HepG2 (cell line): ENCODE measurements around the gene GBA2. TPM values are rescaled to one million over a fixed set of nuclear protein-coding genes. Genes with fewer than 3 reads are reported as not detected.

Experiments used
- ATAC-seq: fragments of 200-7000 bp; cut with Tn5 transposase; 3 replicates; pipeline ENCODE4 v1.9.1; 2020; ENCODE audit warnings: mild to moderate bottlenecking, moderate library complexity
- BruUV-seq: library from RNA; stranded (reverse); fragments of 400-500 nt; replicated peaks from 2 replicates; lab custom pipeline; 2021; lab: Mats Ljungman, UMichigan
- CTCF ChIA-PET: fragments of 300-600 bp; formaldehyde crosslinking; extraction: SDS; loops from one replicate; lab custom pipeline; 2021; ENCODE audit warnings: low total read pairs, inconsistent platforms, low intra/inter-chr PET ratio; lab: Yijun Ruan, JAX
- POLR2A ChIA-PET: fragments of 350-600 bp; sonication (Branson Sonifier 250); formaldehyde crosslinking; loops from one replicate; lab custom pipeline; 2020; ENCODE audit warnings: antibody characterized with exemption, inconsistent platforms; lab: Yijun Ruan, JAX
- DNase-seq: peaks from one replicate; pipeline ENCODE4 v3.0.0-alpha.2; 2015; ENCODE audit warnings: low spot score
- FAIRE-seq: peaks from 3 replicates; lab custom pipeline; 2011; peaks lifted over from hg19 to GRCh38; lab: Jason Lieb, UNC
- H2AFZ ChIP-seq: one replicate; pipeline ENCODE4 v1.6.1; 2011; ENCODE audit warnings: low read length, inconsistent platforms
- H3K27ac ChIP-seq: fragments of 300-600 bp; 3 replicates; pipeline ENCODE4 v1.8.0; 2011; ENCODE audit warnings: mixed run types, mild to moderate bottlenecking, mixed read lengths, low read length, inconsistent platforms; ENCODE audit not compliant: insufficient read depth; ENCODE audit errors: extremely low read length
- H3K27me3 ChIP-seq, 2 experiments: fragments of 200-600 bp in 1 of 2; 2 replicates in 1 of 2; 3 replicates in 1 of 2; pipeline versions ENCODE4 v1.6.0 to v1.8.0; 2011; ENCODE audit warnings: low read length in 2 of 2, mild to moderate bottlenecking in 2 of 2, moderate library complexity in 2 of 2, inconsistent platforms in 1 of 2; ENCODE audit not compliant: insufficient read depth in 2 of 2, control insufficient read depth in 1 of 2
- H3K36me3 ChIP-seq, 2 experiments: fragments of 200-600 bp in 1 of 2; replicated peaks in 1 of 2; 2 replicates in 1 of 2; 3 replicates in 1 of 2; pipeline versions ENCODE4 v1.5.1 to v1.8.0; 2011; ENCODE audit warnings: low read length in 2 of 2, inconsistent platforms in 1 of 2; ENCODE audit not compliant: insufficient read depth in 2 of 2, control insufficient read depth in 1 of 2
- H3K4me1 ChIP-seq: 2 replicates; pipeline ENCODE4 v1.5.1; 2012; ENCODE audit warnings: low read length, inconsistent platforms; ENCODE audit not compliant: insufficient read depth
- H3K4me2 ChIP-seq: 2 replicates; pipeline ENCODE4 v1.6.0; 2011; ENCODE audit warnings: low read depth, low read length, inconsistent platforms
- H3K4me3 ChIP-seq, 3 experiments: fragments of 200-600 bp in 1 of 3; sonication (generic), shearing (Covaris generic) in 1 of 3; replicated peaks in 1 of 3; 2 replicates each; pipeline ENCODE4 v1.5.1; 2011 to 2016; ENCODE audit warnings: low read length in 3 of 3, inconsistent platforms in 2 of 3, low read depth in 2 of 3, mild to moderate bottlenecking in 2 of 3, control low read depth in 1 of 3, mixed read lengths in 1 of 3; ENCODE audit not compliant: insufficient read depth in 1 of 3
- H3K79me2 ChIP-seq: one replicate; pipeline ENCODE4 v1.6.1; 2011; ENCODE audit warnings: low read length, inconsistent platforms; ENCODE audit not compliant: insufficient read depth
- H3K9ac ChIP-seq: 2 replicates; pipeline ENCODE4 v1.6.0; 2011; ENCODE audit warnings: mild to moderate bottlenecking, low read depth, low read length, inconsistent platforms; ENCODE audit not compliant: insufficient read depth
- H3K9me3 ChIP-seq: 2 replicates; pipeline ENCODE4 v1.5.1; 2012; ENCODE audit warnings: mild to moderate bottlenecking, low read length
- H4K20me1 ChIP-seq: 2 replicates; pipeline ENCODE4 v1.6.0; 2011; ENCODE audit warnings: inconsistent platforms, mild to moderate bottlenecking, low read length, moderate library complexity; ENCODE audit not compliant: insufficient read depth
- KDM2A ChIP-seq: sonication (generic); formaldehyde crosslinking; IDR thresholded peaks from 2 replicates; pipeline ENCODE4 v1.4.0; 2020; ENCODE audit warnings: low read depth, missing genetic modification reagents, borderline replicate concordance
- SALL1 ChIP-seq: sonication (generic); formaldehyde crosslinking; IDR thresholded peaks from 2 replicates; pipeline ENCODE4 v1.8.0; 2022; ENCODE audit warnings: mild to moderate bottlenecking, missing genetic modification reagents
- ZEB1 ChIP-seq: IDR thresholded peaks from 2 replicates; pipeline ENCODE4 v1.6.1; 2012; ENCODE audit warnings: mild to moderate bottlenecking, low read depth, inconsistent platforms; ENCODE audit not compliant: insufficient replicate concordance
- ZNF296 ChIP-seq: sonication (generic); formaldehyde crosslinking; conservative IDR thresholded peaks from 2 replicates; pipeline ENCODE4 v1.5.0; 2020; ENCODE audit warnings: mild to moderate bottlenecking, missing genetic modification reagents
- ZNF839 ChIP-seq: sonication (generic); formaldehyde crosslinking; IDR thresholded peaks from 2 replicates; pipeline ENCODE4 v1.4.0; 2020; ENCODE audit warnings: missing genetic modification reagents, mild to moderate bottlenecking, borderline replicate concordance
- WGBS: methylation state at CpG from one replicate; pipeline ENCODE4 v1.1.6; 2017; ENCODE audit warnings: low lambda C conversion rate; 5-methylcytosine and 5-hydroxymethylcytosine counted together
- in situ Hi-C: cut with HindIII; loops from 2 replicates; pipeline ENCODE4 v1.10.0; 2017; ENCODE audit warnings: low pct_unique_long_range_greater_than_20kb; ENCODE audit not compliant: extremely low pct_ligation_motif_present
- intact Hi-C: fragments of 100-400 bp; cut with micrococcal nuclease; formaldehyde crosslinking; loops from one replicate; pipeline ENCODE4 v1.10.0; 2022; ENCODE audit not compliant: unreplicated experiment
- polyA plus RNA-seq, 8 experiments: library from polyadenylated mRNA; depleted of rRNA in 3 of 8; stranded (reverse) in 7 of 8; unstranded in 1 of 8; fragments of >200 nt; fragmentation: Illumina TruSeq in 4 of 8; extraction: Trizol in 4 of 8; gene quantifications; 2 replicates each; pipeline versions ENCODE4 v1.2.1 to v1.2.3, GENCODE V29; 2011 to 2016; ENCODE audit warnings: low read depth in 4 of 8, missing spikeins in 1 of 8, mixed read lengths in 1 of 8; ENCODE audit not compliant: insufficient read depth in 1 of 8
- total RNA-seq, 5 experiments: library from RNA; depleted of rRNA; stranded (reverse); fragments of >200 nt; fragmentation: Illumina TruSeq; extraction: Trizol; gene quantifications; 2 replicates each; pipeline ENCODE4 v1.2.3, GENCODE V29; 2016; ENCODE audit warnings: low read depth in 1 of 5
- TF ChIP-seq, protein P1 (sequence below): sonication (generic); formaldehyde crosslinking; IDR thresholded peaks from 2 replicates; pipeline ENCODE4 v1.4.0; 2020; ENCODE audit warnings: missing genetic modification reagents
- TF ChIP-seq, protein P2 (sequence below): IDR thresholded peaks from 2 replicates; pipeline ENCODE4 v1.6.1; 2016; ENCODE audit warnings: low read depth, borderline replicate concordance
- TF ChIP-seq, protein P3 (sequence below): sonication (generic); formaldehyde crosslinking; IDR thresholded peaks from 2 replicates; pipeline ENCODE4 v1.8.0; 2022; ENCODE audit warnings: mild to moderate bottlenecking, missing genetic modification reagents
- TF ChIP-seq, protein P4 (sequence below): sonication (generic); formaldehyde crosslinking; IDR thresholded peaks from 2 replicates; pipeline ENCODE4 v1.5.1; 2020; ENCODE audit warnings: mild to moderate bottlenecking, moderate library complexity, missing genetic modification reagents

Gene GBA2
- total and polyA plus RNA-seq, 2 of the 13 experiments (the other 11 are each of a cell fraction or from before 2014, with no cell fraction given), result 37.5 to 86.1 TPM

DNA sequence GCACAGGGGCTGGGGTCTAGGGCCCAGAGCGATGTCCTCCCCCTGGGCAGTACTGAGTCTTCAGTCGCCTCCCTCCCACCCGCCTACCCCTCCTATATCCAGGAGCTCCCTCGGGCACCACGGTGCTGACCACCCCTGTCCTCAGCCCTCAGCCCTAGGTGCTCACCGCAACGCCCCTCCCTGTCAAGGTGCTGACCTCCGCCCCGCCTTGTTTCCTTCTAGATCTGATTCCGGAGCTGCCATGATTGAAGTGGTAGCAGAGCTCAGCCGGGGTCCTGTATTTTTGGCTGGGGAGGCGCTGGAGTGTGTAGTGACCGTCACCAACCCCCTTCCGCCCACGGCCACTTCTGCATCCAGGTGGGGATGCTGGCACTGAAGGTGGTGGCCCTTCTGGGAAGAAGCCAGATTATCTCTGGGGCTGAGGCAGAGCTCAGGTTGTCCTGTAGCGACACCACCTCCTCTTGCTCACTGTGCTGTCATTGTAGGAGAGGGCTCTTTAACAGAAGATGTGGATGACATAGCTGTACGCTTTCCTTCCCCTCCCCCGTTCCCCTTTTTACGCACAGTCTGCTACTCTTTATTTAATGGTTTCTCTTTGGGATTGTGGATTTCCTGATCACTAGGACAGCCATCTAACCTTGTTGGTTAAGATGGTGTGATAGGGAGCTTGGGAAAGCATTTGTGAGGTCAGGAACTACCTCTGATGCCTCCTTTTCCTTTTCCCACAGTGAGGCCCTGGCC lies 657 bp upstream of the GBA2 start:
- peaks cover 9 to 32% of the 10 kb centered on the region in 2 experiments for H3K36me3 ChIP-seq
- intact Hi-C loops (loop anchor here (1.0 to 2.0 kb wide), 2 partner anchors 17 to 91 kb away; partner anchors contain the start of genes CCDC107, CREB3, RMRP and TLN1), in situ Hi-C loops (no loop called here)
- DNase-seq (no peak), ATAC-seq (peak; percentile 46), FAIRE-seq (peak; percentile 23)
- H3K4me2 ChIP-seq, result peak overlapping the region; percentile 80
- 8% methylated on average over 17 of the region's 19 CpGs for WGBS
- H4K20me1 ChIP-seq, result peaks cover 33% of the 10 kb centered on the region
- H3K4me3 ChIP-seq, result peak overlapping the region; percentile 95 to 99 (median 98)
- ChIA-PET CTCF (no interaction called here), POLR2A (interaction anchor here (0.6 to 5.8 kb wide), 10 partner anchors 9 to 102 kb away, joined by 3 to 102 read pairs (median 9); partner anchors contain the start of genes CREB3, HINT2, SPAG8 and TLN1)
- H3K9ac ChIP-seq, result peak overlapping the region; percentile 94
- H3K27me3 ChIP-seq, result no peaks in the 10 kb centered on the region; a peak in 2 of 5 replicates
- no peaks in the 10 kb centered on the region for H3K9me3 ChIP-seq
- peaks cover 36% of the 10 kb centered on the region for H3K4me1 ChIP-seq
- peaks cover 39% of the 10 kb centered on the region for H3K79me2 ChIP-seq
- peak overlapping the region; percentile 89 for H3K27ac ChIP-seq
- no TSS peak for BruUV-seq
- H2AFZ ChIP-seq, result no peak overlapping the region
- peak; percentile 52; the same call in 1 of the 2 replicates for TF ChIP-seq SALL1
- TF ChIP-seq, protein P1, sequence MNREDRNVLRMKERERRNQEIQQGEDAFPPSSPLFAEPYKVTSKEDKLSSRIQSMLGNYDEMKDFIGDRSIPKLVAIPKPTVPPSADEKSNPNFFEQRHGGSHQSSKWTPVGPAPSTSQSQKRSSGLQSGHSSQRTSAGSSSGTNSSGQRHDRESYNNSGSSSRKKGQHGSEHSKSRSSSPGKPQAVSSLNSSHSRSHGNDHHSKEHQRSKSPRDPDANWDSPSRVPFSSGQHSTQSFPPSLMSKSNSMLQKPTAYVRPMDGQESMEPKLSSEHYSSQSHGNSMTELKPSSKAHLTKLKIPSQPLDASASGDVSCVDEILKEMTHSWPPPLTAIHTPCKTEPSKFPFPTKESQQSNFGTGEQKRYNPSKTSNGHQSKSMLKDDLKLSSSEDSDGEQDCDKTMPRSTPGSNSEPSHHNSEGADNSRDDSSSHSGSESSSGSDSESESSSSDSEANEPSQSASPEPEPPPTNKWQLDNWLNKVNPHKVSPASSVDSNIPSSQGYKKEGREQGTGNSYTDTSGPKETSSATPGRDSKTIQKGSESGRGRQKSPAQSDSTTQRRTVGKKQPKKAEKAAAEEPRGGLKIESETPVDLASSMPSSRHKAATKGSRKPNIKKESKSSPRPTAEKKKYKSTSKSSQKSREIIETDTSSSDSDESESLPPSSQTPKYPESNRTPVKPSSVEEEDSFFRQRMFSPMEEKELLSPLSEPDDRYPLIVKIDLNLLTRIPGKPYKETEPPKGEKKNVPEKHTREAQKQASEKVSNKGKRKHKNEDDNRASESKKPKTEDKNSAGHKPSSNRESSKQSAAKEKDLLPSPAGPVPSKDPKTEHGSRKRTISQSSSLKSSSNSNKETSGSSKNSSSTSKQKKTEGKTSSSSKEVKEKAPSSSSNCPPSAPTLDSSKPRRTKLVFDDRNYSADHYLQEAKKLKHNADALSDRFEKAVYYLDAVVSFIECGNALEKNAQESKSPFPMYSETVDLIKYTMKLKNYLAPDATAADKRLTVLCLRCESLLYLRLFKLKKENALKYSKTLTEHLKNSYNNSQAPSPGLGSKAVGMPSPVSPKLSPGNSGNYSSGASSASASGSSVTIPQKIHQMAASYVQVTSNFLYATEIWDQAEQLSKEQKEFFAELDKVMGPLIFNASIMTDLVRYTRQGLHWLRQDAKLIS, result no peak
- peak; percentile 84; the same call in 1 of the 2 replicates for TF ChIP-seq ZNF296
- TF ChIP-seq, protein P2, sequence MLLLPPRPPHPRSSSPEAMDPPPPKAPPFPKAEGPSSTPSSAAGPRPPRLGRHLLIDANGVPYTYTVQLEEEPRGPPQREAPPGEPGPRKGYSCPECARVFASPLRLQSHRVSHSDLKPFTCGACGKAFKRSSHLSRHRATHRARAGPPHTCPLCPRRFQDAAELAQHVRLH (CRISPR knock-in tag), result 0 out of 2 replicates have a peak, but pooled peaks have one; percentile 10
- TF ChIP-seq, protein P3, sequence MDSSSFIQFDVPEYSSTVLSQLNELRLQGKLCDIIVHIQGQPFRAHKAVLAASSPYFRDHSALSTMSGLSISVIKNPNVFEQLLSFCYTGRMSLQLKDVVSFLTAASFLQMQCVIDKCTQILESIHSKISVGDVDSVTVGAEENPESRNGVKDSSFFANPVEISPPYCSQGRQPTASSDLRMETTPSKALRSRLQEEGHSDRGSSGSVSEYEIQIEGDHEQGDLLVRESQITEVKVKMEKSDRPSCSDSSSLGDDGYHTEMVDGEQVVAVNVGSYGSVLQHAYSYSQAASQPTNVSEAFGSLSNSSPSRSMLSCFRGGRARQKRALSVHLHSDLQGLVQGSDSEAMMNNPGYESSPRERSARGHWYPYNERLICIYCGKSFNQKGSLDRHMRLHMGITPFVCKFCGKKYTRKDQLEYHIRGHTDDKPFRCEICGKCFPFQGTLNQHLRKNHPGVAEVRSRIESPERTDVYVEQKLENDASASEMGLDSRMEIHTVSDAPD, result 0 out of 2 replicates have a peak, but pooled peaks have one; percentile 40
- TF ChIP-seq KDM2A (CRISPR knock-in tag), result 0 out of 2 replicates have a peak, but pooled peaks have one; percentile 7
- TF ChIP-seq, protein P4, sequence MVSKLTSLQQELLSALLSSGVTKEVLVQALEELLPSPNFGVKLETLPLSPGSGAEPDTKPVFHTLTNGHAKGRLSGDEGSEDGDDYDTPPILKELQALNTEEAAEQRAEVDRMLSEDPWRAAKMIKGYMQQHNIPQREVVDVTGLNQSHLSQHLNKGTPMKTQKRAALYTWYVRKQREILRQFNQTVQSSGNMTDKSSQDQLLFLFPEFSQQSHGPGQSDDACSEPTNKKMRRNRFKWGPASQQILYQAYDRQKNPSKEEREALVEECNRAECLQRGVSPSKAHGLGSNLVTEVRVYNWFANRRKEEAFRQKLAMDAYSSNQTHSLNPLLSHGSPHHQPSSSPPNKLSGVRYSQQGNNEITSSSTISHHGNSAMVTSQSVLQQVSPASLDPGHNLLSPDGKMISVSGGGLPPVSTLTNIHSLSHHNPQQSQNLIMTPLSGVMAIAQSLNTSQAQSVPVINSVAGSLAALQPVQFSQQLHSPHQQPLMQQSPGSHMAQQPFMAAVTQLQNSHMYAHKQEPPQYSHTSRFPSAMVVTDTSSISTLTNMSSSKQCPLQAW (CRISPR knock-in tag), result 0 out of 2 replicates have a peak, but pooled peaks have one; percentile 13
- no peak for TF ChIP-seq ZNF839 (CRISPR knock-in tag)
- peak; percentile 46 for TF ChIP-seq ZEB1
